ENCODE data around the gene CDO1. TPM values are rescaled to one million over a fixed set of nuclear protein-coding genes. Genes with fewer than 3 reads are reported as not detected.
A peak's percentile ranks its signal among the peaks of the same experiment; 100 is the strongest.
"Not testable (repeated sequence)": the region's sequence is repeated elsewhere in the genome, so short reads cannot be mapped to it uniquely, and the experiment has no call there.

The CDO1 gene
- polyA plus RNA-seq, 10 donors, result 20.3 to 32.2 (median 22.1) TPM

- DNase-seq, result peak in 2 of 3 donors; percentile 48 to 73
Observed at GRCh38 chr5:115838885-115839518, 22.5 kb upstream of the CDO1 start.

DNA sequence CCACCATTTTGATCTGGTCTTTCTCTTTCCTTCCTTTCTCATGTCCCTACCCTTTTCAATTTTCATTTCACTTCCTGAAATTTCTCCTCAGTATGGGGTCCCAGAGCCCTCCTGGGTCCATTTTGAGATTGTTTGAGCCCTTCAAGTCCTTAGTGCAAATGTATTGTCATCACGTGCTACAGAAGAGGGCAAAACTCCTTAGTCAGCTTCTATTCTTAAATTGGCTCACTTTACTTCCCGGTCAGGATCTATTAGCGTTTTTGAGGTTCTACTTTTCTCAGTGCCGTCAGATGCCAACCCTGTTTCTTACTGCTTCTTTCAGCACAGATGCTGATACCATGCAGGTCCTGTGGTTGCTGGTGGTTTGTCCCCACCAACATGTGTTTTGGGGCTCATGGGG, 19.0 kb upstream of the CDO1 start:
- no peak for DNase-seq

DNA sequence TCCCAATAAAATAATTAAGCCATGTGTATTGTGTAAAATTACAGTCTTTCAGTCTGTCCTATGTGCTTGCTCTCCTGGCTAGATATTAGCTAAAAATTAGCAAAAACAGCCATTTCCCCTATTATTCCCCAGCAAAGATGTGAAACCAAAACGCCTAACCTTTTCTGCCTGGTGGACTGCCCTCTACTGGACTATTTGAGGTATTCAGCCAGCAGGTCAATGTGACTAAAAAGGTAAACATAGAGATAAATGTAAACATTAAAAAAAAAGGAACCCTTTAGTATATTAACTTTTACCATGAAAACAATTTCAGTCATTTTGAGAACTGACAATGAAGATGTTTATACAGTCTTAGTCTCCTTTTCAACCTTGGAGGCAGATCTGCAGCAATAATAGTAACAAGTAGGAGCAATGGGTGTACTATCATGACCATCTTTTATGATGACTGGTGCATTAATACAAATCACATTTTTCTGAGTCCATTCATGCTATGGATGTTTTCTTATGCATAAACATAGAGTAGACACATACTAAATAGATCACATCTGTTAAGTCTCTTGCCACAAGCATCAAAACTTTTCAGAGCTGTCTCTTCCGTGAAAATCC, 14.8 kb upstream of the CDO1 start:
- DNase-seq, result peak in 2 of 3 donors; percentile 57 to 65

- DNase-seq, result no peak
Observed at GRCh38 chr5:115829913-115830312, 13.5 kb upstream of the CDO1 start.

GRCh38 chr5:115825948-115826347, 9.5 kb upstream of the CDO1 start:
- no peak for DNase-seq

GRCh38 chr5:115824983-115825382, 8.5 kb upstream of the CDO1 start:
- not testable (repeated sequence) for DNase-seq

DNA sequence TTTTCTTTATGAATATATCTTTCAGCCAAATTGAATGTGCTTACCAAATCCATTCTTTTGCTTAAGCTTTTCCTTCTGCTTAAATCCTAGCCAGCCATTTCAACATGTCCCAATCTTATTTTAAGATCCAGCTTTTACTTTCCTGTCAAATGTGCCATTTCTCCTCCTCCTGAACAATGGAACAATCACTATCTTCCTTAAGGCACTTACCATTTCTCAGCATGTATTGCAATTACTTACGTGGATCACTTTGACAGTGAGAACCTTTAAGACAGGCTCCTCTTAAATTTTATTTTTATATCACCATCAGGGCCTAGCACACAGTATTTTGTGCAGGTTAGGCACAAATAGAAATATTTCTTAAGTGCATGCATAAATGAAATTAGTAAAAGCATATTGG, 4.4 kb upstream of the CDO1 start:
- no peak for DNase-seq

DNA sequence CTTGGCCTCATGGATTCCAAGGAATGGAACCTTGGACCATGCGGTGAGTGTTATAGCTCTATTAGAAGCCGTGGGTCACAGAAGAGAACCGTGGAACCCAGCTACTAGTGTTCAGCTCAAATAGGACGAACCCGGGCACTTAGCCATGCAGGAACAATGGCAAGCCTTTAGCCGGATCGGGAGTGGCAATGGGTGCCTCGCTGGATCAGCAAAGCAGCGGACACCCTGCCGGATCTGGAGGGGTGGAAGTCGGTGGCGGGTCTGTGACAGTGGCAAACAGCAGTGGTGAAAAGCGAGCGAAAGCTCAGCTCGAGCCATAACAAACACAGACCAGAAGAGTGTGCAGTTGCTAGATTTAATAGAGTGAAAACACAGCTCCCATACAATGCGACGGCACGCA, 2.4 kb upstream of the CDO1 start:
- no peak for DNase-seq

- DNase-seq, result no peak
Observed at GRCh38 chr5:115817386-115817785, 927 bp upstream of the CDO1 start.

- DNase-seq, result peak in 1 of 3 donors; percentile 74
Observed at GRCh38 chr5:115815693-115816225, 700 bp downstream of the CDO1 start.

DNA sequence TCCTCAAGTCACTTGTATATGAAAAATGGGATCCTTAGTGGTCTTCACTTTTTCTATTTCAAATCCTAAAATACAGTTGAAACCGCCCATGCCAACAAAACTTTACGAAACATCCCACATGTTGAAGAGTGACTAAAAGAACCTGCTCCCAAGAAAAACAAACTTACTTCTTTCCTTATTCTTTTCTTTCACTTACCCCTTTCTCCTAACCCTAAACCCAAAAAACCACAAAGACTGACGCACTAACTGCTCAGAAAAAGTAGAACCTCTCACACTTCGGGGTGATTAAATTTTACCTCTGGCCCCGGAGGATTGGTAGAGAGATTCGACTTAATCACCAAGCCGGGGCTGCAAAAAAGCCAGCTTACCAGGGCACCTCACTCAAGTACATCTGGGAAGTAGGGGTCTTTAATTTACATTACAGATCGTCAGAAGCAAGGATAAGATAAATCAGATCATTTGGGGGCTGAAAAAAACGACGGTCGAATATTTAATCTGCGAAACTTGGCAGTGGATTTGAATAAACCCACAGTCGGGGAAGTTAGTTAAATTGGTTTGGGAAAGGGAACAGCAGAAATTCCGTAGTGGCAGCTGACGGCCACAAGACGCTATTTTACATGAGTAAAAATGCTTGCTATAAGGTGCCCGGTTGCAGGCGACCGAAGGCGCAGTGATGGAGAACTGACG, 1.3 kb downstream of the CDO1 start:
- no peak for DNase-seq

DNA sequence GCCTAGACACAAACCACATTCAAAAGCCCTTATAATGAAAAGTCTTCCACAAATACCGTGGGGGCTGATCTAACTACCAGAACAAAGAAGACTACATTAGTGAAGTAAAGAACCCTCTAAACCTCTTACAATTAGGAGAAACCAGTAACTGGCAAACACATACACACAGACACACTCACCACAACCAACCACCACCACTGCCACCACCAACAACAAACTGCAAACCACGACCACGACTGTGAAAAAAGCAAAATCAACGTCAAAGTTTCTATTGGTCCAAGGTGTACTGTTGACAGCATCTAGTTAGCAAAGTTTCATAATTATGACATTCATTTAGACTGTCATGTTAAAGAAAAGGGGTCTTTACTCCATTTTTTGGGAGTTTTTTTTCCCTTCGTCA, 2.7 kb downstream of the CDO1 start:
- no peak for DNase-seq

GRCh38 chr5:115812372-115812771, 4.1 kb downstream of the CDO1 start:
- no peak for DNase-seq

- no peak for DNase-seq
Observed at GRCh38 chr5:115811406-115811805, 5.1 kb downstream of the CDO1 start.

GRCh38 chr5:115810761-115811160, 5.7 kb downstream of the CDO1 start:
- DNase-seq, result peak; percentile 46 to 78 (median 78)

- DNase-seq, result no peak
Observed at GRCh38 chr5:115809946-115810345, 6.5 kb downstream of the CDO1 start.

DNA sequence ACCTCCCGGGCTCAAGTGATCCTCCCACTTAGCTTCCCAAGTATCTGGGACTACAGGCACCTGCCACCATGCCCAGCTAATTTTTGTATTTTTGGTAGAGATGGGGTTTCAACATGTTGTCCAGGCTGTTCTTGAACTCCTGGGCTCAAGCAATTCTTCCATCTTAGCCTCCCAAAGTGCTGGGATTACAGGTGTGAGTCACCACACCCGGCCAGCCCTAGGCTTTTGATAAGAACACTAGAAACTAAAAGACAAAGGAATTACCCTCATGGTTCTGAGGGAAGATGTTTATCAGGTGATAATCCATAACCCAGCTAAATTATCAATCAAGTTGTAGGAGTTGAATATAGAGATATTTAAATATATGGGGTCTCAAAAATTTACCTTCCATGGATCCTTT, 8.4 kb downstream of the CDO1 start:
- not testable (repeated sequence) for DNase-seq

- DNase-seq, result no peak
Observed at GRCh38 chr5:115807654-115808052, 8.8 kb downstream of the CDO1 start.

DNA sequence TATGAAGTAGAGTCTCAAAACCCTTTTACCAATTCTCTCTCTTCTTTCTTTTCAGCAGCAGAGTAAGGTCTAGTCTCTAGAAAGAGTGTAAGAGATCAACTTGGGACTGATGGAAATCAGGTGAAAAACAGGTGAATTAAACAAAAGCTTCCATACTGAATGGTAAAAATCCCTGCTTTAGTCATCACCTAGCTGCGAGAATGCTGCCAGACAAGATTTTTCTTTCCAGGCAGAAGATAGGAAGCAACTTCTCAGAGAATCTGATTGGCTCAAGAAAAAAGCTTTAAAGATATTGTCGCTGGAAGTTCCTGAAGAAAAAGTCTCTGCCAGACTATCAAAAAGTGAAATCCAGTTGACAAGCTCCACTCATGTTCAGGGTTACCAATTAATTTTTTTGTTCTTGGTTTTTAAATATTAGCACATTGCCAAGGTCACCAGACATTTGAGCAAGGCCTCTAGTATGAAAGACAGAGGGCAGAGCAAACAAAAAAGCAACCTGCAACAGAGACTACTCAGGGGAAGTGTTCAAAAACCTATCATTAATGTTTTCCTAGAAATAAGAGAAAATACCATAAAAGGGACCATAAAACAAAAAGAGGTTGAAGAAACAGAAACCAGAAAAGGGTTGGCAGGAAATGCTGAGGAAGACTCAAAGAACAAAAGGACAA, 9.3 kb downstream of the CDO1 start:
- no peak for DNase-seq

DNA sequence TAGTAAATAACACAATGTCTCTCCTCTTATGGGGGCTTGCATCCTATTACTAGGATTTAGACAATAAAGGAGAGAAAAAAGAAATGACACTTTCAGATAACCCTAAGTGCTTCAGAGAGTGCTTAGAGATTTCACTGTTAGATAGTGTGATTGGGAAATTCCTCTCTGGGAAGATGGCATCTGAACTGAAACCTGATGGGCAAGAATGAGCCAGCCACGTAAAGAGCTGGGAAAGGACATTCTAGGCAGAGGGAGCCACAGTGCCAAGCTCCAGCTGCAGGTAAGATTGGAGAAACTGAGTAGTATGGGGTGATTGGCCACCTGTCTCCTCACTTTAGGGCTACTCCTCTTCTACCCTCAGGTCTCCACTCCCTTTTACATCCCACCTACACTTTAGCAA, 14.5 kb downstream of the CDO1 start:
- no peak for DNase-seq

DNA sequence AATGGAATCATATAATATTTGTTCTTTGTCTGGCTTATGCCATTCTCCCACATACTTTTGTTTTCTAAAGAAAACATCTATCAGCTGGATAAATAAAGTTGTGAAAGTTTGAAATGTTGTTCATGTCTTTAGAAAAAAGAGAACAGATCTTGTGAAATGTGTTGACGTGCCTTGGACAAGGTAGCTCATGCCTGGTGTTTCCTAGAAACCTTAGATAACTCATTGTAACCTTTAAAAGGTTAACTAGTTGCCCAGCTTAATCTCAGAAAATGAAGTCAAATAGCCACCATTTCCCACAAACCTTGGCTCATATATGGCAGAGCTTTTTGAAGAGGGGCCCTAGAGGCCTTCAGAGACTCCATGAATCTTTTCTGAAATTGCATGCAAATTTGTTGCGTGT, 15.3 kb downstream of the CDO1 start:
- DNase-seq, result no peak

DNA sequence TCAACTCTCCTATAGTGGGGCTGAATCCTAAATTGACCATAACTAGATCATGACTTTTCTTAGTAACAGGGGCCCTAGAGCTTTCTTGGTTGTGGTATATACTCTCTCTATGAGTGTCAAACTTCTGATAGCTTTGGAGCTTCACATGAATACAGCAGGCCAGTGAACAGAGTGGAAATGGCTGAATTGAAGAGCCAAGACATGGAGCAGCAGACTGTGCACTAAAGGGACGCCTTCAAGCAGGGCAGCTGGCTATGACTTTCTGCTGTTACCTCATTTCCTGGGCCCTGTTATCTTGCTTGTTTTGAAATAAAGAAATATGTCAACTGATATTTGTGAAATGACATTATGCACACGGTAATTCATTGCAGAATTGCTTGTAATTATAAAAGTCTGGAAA, 16.4 kb downstream of the CDO1 start:
- no peak for DNase-seq

GRCh38 chr5:115798252-115798651, 18.2 kb downstream of the CDO1 start:
- peak in 1 of 3 donors; percentile 21 for DNase-seq
